SK-N-MC (cell line): ENCODE measurements around the gene KIF21B.

Experiments used
- EZH2 ChIP-seq: fragments of 200-600 bp; sonication (generic); IDR thresholded peaks from one replicate; pipeline ENCODE4 v1.6.1; 2017; ENCODE audit warnings: antibody characterized with exemption
- FOXP2 ChIP-seq: optimal IDR thresholded peaks from 2 replicates; pipeline ENCODE3; 2011; ENCODE audit warnings: mild to moderate bottlenecking, moderate library complexity; ENCODE audit not compliant: insufficient read depth; ENCODE audit errors: extremely low read length, control extremely low read depth
- POLR2AphosphoS5 ChIP-seq: IDR thresholded peaks from 2 replicates; pipeline ENCODE4 v1.6.1; 2012; ENCODE audit warnings: mild to moderate bottlenecking, low read depth, low read length, borderline replicate concordance

DNA sequence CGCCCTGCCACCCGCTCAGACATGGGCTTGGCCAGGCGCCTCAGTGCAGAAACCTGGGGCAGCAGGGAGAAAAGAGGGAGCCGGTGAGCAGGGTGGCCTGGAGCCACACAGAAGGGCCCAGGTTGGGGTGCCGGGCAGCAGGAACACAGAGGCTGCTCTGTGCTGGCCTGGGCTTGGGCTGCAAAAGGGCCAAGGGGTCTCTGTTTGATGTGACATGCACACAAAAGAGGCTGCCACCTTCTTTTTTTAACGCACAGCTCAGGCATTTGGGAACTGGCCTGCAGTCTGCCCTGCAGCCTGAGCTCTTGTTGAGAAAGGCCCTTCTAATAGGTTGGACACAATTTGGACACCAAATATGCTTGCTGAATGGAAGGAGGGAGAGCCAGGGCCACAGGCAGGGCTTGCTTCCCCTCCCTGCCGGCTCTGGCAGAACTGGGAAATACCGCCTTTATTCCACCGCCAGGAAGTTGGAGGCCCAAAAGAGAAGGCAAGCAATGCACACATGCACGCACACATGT, 32.4 kb downstream of the KIF21B start:
- TF ChIP-seq POLR2AphosphoS5 (no peak), EZH2 (no peak), FOXP2 (no peak)
